ENCODE results near the gene NSMCE3.

The NSMCE3 gene

DNA sequence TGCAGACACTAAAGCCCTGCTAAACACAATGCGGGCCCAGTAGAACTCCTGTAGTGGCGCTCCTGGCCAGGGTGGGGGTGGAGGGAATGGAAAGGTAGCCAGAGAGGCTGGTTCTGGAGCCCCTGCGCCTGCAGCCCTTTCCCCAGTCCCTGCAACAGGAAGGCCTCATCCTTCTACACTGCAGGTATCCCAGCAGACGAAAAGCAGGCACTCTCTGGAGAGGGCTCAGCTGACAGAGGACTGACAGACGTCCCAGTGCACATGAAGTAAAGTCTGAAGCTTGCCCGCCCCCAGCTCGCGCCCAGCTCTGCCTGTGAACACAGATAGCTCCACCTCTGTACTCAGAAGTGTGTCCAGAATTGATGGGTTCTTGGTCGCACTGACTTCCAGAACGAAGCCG, 46.0 kb downstream of the NSMCE3 start:
- H4K91ac ChIP-seq (ENCODE audit: low read depth, low read length, poor library complexity): peak overlapping the region; percentile 72
- H3K14ac ChIP-seq (ENCODE audit: low read length): peak overlapping the region; percentile 56
- H3K79me1 ChIP-seq (ENCODE audit: low read depth, low read length): peaks cover 3% of the 10 kb centered on the region
- no peak overlapping the region for H3K4me2 ChIP-seq (ENCODE audit: insufficient read depth, low read length, poor library complexity, severe bottlenecking)
- no peak overlapping the region for H3K18ac ChIP-seq (ENCODE audit: low read length)
- peak overlapping the region; percentile 43 for H4K8ac ChIP-seq (ENCODE audit: low read depth, low read length)
- H3K9ac ChIP-seq (ENCODE audit: low read depth, low read length, poor library complexity): no peak overlapping the region
- peaks cover 5 to 7% of the 10 kb centered on the region in 2 donors for H3K4me1 ChIP-seq (ENCODE audit: control insufficient read depth in 2 of 2, insufficient read depth in 1 of 2, low read depth in 1 of 2, low read length in 2 of 2)
- no peak overlapping the region for H2AK5ac ChIP-seq (ENCODE audit: low read depth, low read length)
- H3K36me3 ChIP-seq (replicated peaks in 1 of 2; ENCODE audit: control insufficient read depth in 2 of 2, insufficient read depth in 2 of 2, low read length in 2 of 2): no peaks in the 10 kb centered on the region
- no CpG with 5 or more reads among the region's 11 CpGs for WGBS, 2 donors (ENCODE audit: extremely low coverage in 2 of 2, insufficient read length in 2 of 2, insufficient replicate concordance in 1 of 2)
- no peak for DNase-seq (ENCODE audit: low spot score)
- no peak overlapping the region for H3K4ac ChIP-seq (ENCODE audit: low read length)
- H3K4me3 ChIP-seq (ENCODE audit: low read length in 2 of 2): no peak overlapping the region
- no peak overlapping the region for H3K23ac ChIP-seq (ENCODE audit: low read depth, low read length, poor library complexity)
- no peak overlapping the region for H2BK15ac ChIP-seq (ENCODE audit: low read length)
- H2BK120ac ChIP-seq (ENCODE audit: low read depth, low read length): no peak overlapping the region
- H2BK5ac ChIP-seq (ENCODE audit: low read length): no peak overlapping the region
- no peak overlapping the region for H2BK12ac ChIP-seq (ENCODE audit: low read length)
- H3K27me3 ChIP-seq (ENCODE audit: control insufficient read depth in 3 of 3, insufficient read depth in 3 of 3, low read depth in 1 of 3, low read length in 3 of 3): no peaks in the 10 kb centered on the region
- peaks cover 0 to 2% of the 10 kb centered on the region in 2 donors for H3K9me3 ChIP-seq (replicated peaks in 1 of 2; ENCODE audit: control insufficient read depth in 2 of 2, insufficient read depth in 1 of 2, low read depth in 1 of 2, low read length in 2 of 2)
- H3K27ac ChIP-seq (replicated peaks; ENCODE audit: low read length): no peak overlapping the region
- H2AFZ ChIP-seq (ENCODE audit: low read length): no peak overlapping the region

- peaks cover 3% of the 10 kb centered on the region for H3K79me1 ChIP-seq (ENCODE audit: low read depth, low read length)
- no peaks in the 10 kb centered on the region for H3K36me3 ChIP-seq (replicated peaks in 1 of 2; ENCODE audit: control insufficient read depth in 2 of 2, insufficient read depth in 2 of 2, low read length in 2 of 2)
- H3K9ac ChIP-seq (ENCODE audit: low read depth, low read length, poor library complexity): no peak overlapping the region
- DNase-seq (ENCODE audit: low spot score): no peak
- H2AFZ ChIP-seq (ENCODE audit: low read length): no peak overlapping the region
- H3K4me2 ChIP-seq (ENCODE audit: insufficient read depth, low read length, poor library complexity, severe bottlenecking): no peak overlapping the region
- WGBS, 2 donors (ENCODE audit: extremely low coverage in 2 of 2, insufficient read length in 2 of 2, insufficient replicate concordance in 1 of 2): no CpG with 5 or more reads among the region's 9 CpGs
- no peak overlapping the region for H3K23ac ChIP-seq (ENCODE audit: low read depth, low read length, poor library complexity)
- no peak overlapping the region for H3K18ac ChIP-seq (ENCODE audit: low read length)
- no peak overlapping the region for H2BK5ac ChIP-seq (ENCODE audit: low read length)
- H2BK12ac ChIP-seq (ENCODE audit: low read length): no peak overlapping the region
- H2AK5ac ChIP-seq (ENCODE audit: low read depth, low read length): no peak overlapping the region
- H3K27ac ChIP-seq (replicated peaks; ENCODE audit: low read length): no peak overlapping the region
- H3K9me3 ChIP-seq (replicated peaks in 1 of 2; ENCODE audit: control insufficient read depth in 2 of 2, insufficient read depth in 1 of 2, low read depth in 1 of 2, low read length in 2 of 2): peaks cover 0 to 2% of the 10 kb centered on the region in 2 donors
- no peaks in the 10 kb centered on the region for H3K27me3 ChIP-seq (ENCODE audit: control insufficient read depth in 3 of 3, insufficient read depth in 3 of 3, low read depth in 1 of 3, low read length in 3 of 3)
- no peak overlapping the region for H2BK15ac ChIP-seq (ENCODE audit: low read length)
- H3K14ac ChIP-seq (ENCODE audit: low read length): no peak overlapping the region
- H3K4ac ChIP-seq (ENCODE audit: low read length): no peak overlapping the region
- peaks cover 5% of the 10 kb centered on the region in 2 donors for H3K4me1 ChIP-seq (ENCODE audit: control insufficient read depth in 2 of 2, insufficient read depth in 1 of 2, low read depth in 1 of 2, low read length in 2 of 2)
- H4K8ac ChIP-seq (ENCODE audit: low read depth, low read length): no peak overlapping the region
- H2BK120ac ChIP-seq (ENCODE audit: low read depth, low read length): no peak overlapping the region
- H3K4me3 ChIP-seq (ENCODE audit: low read length in 2 of 2): no peak overlapping the region
- H4K91ac ChIP-seq (ENCODE audit: low read depth, low read length, poor library complexity): no peak overlapping the region
These were observed 47.3 kb downstream of the NSMCE3 start for GRCh38 chr15:29222129-29222853.

- Histone ChIP-seq H3K27me3 (ENCODE audit: control insufficient read depth in 3 of 3, insufficient read depth in 3 of 3, low read depth in 1 of 3, low read length in 3 of 3) (no peaks in the 10 kb centered on the region), H2AK5ac (ENCODE audit: low read depth, low read length) (no peak overlapping the region), H3K9ac (ENCODE audit: low read depth, low read length, poor library complexity) (no peak overlapping the region), H3K4me3 (ENCODE audit: low read length in 2 of 2) (no peak overlapping the region), H3K14ac (ENCODE audit: low read length) (no peak overlapping the region), H4K8ac (ENCODE audit: low read depth, low read length) (no peak overlapping the region), H3K4me1 (ENCODE audit: control insufficient read depth in 2 of 2, insufficient read depth in 1 of 2, low read depth in 1 of 2, low read length in 2 of 2) (peaks cover 0 to 1% of the 10 kb centered on the region in 2 donors), H2BK5ac (ENCODE audit: low read length) (no peak overlapping the region), H2BK12ac (ENCODE audit: low read length) (no peak overlapping the region), H3K79me1 (ENCODE audit: low read depth, low read length) (peaks cover 3% of the 10 kb centered on the region), H3K36me3 (replicated peaks in 1 of 2; ENCODE audit: control insufficient read depth in 2 of 2, insufficient read depth in 2 of 2, low read length in 2 of 2) (no peaks in the 10 kb centered on the region), H3K23ac (ENCODE audit: low read depth, low read length, poor library complexity) (no peak overlapping the region), H3K4ac (ENCODE audit: low read length) (no peak overlapping the region), H2BK120ac (ENCODE audit: low read depth, low read length) (no peak overlapping the region), H4K91ac (ENCODE audit: low read depth, low read length, poor library complexity) (no peak overlapping the region), H3K18ac (ENCODE audit: low read length) (no peak overlapping the region), H3K4me2 (ENCODE audit: insufficient read depth, low read length, poor library complexity, severe bottlenecking) (no peak overlapping the region), H2AFZ (ENCODE audit: low read length) (no peak overlapping the region), H3K9me3 (replicated peaks in 1 of 2; ENCODE audit: control insufficient read depth in 2 of 2, insufficient read depth in 1 of 2, low read depth in 1 of 2, low read length in 2 of 2) (peaks cover 0 to 2% of the 10 kb centered on the region in 2 donors), H3K27ac (replicated peaks; ENCODE audit: low read length) (no peak overlapping the region), H2BK15ac (ENCODE audit: low read length) (no peak overlapping the region)
- no peak for DNase-seq (ENCODE audit: low spot score)
- WGBS, 2 donors (ENCODE audit: extremely low coverage in 2 of 2, insufficient read length in 2 of 2, insufficient replicate concordance in 1 of 2): no CpG with 5 or more reads among the region's 7 CpGs
These were observed 48.8 kb downstream of the NSMCE3 start for GRCh38 chr15:29220852-29221251.

DNA sequence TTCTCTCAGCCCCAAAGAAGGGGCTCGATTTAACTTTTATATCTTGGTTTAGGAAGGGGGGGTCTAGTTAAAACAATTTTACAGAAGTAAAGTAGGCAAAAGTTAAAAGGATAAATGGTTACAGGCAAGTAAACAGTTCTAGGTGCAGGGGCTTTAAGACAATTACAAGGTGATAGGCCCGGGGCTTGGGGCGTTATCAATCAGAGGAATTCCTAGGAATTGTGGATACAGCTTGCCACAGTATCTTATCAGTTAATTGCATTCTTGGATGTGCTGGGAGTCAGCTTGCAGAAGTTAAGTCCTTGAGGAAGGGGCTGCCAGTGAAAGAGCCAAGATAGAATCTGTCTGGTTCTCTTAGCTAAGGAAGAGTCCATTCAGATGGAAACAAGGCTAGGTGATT, 52.7 kb downstream of the NSMCE3 start:
- H3K9ac ChIP-seq (ENCODE audit: low read depth, low read length, poor library complexity): no peak overlapping the region
- no peak overlapping the region for H4K91ac ChIP-seq (ENCODE audit: low read depth, low read length, poor library complexity)
- no peak overlapping the region for H3K4me3 ChIP-seq (ENCODE audit: low read length in 2 of 2)
- no peak overlapping the region for H3K27ac ChIP-seq (replicated peaks; ENCODE audit: low read length)
- H3K27me3 ChIP-seq (ENCODE audit: control insufficient read depth in 3 of 3, insufficient read depth in 3 of 3, low read depth in 1 of 3, low read length in 3 of 3): no peaks in the 10 kb centered on the region
- no peak overlapping the region for H3K14ac ChIP-seq (ENCODE audit: low read length)
- no peak overlapping the region for H3K4me2 ChIP-seq (ENCODE audit: insufficient read depth, low read length, poor library complexity, severe bottlenecking)
- no peaks in the 10 kb centered on the region for H3K36me3 ChIP-seq (replicated peaks in 1 of 2; ENCODE audit: control insufficient read depth in 2 of 2, insufficient read depth in 2 of 2, low read length in 2 of 2)
- H3K4me1 ChIP-seq (ENCODE audit: control insufficient read depth in 2 of 2, insufficient read depth in 1 of 2, low read depth in 1 of 2, low read length in 2 of 2): no peaks in the 10 kb centered on the region
- no CpG with 5 or more reads among the region's 3 CpGs for WGBS, 2 donors (ENCODE audit: extremely low coverage in 2 of 2, insufficient read length in 2 of 2, insufficient replicate concordance in 1 of 2)
- H2BK12ac ChIP-seq (ENCODE audit: low read length): no peak overlapping the region
- no peak overlapping the region for H3K18ac ChIP-seq (ENCODE audit: low read length)
- no peak overlapping the region for H2AK5ac ChIP-seq (ENCODE audit: low read depth, low read length)
- no peak overlapping the region for H4K8ac ChIP-seq (ENCODE audit: low read depth, low read length)
- peaks cover 0 to 2% of the 10 kb centered on the region in 2 donors for H3K9me3 ChIP-seq (replicated peaks in 1 of 2; ENCODE audit: control insufficient read depth in 2 of 2, insufficient read depth in 1 of 2, low read depth in 1 of 2, low read length in 2 of 2)
- H3K79me1 ChIP-seq (ENCODE audit: low read depth, low read length): no peaks in the 10 kb centered on the region
- no peak overlapping the region for H2BK15ac ChIP-seq (ENCODE audit: low read length)
- H2BK5ac ChIP-seq (ENCODE audit: low read length): no peak overlapping the region
- DNase-seq (ENCODE audit: low spot score): no peak
- no peak overlapping the region for H2BK120ac ChIP-seq (ENCODE audit: low read depth, low read length)
- no peak overlapping the region for H2AFZ ChIP-seq (ENCODE audit: low read length)
- no peak overlapping the region for H3K4ac ChIP-seq (ENCODE audit: low read length)
- no peak overlapping the region for H3K23ac ChIP-seq (ENCODE audit: low read depth, low read length, poor library complexity)
